Left ventricle myocardium inferior (tissue), 1 donor: ENCODE measurements around the gene SYT13. TPM values are rescaled to one million over a fixed set of nuclear protein-coding genes. Genes with fewer than 3 reads are reported as not detected.

Experiments
- DNase-seq: peaks from one replicate; pipeline ENCODE4 v3.0.0-alpha.2; 2020
- H3K27ac ChIP-seq: fragments of 200-600 bp; replicated peaks from 2 replicates; pipeline ENCODE4 v1.8.0; 2021
- H3K27me3 ChIP-seq: fragments of 200-600 bp; 2 replicates; pipeline ENCODE4 v1.8.0; 2021; ENCODE audit warnings: low read depth
- H3K36me3 ChIP-seq: fragments of 200-600 bp; 2 replicates; pipeline ENCODE4 v1.8.0; 2021
- H3K4me1 ChIP-seq: fragments of 200-600 bp; 2 replicates; pipeline ENCODE4 v1.8.0; 2021
- H3K4me3 ChIP-seq: fragments of 200-600 bp; 2 replicates; pipeline ENCODE4 v1.8.0; 2021; ENCODE audit warnings: mild to moderate bottlenecking, moderate library complexity
- H3K9me3 ChIP-seq: fragments of 200-600 bp; replicated peaks from 2 replicates; pipeline ENCODE4 v1.8.0; 2021
- intact Hi-C: fragments of 100-400 bp; cut with micrococcal nuclease; formaldehyde crosslinking; loops from one replicate; pipeline ENCODE4 v1.11.0; 2022
- total RNA-seq: library from RNA; stranded (reverse); fragmentation: NEBNext Ultra II Directional; extraction: Animal tissue kit (Norgen Biotek cat#: 25700); gene quantifications from one replicate; pipeline ENCODE4 v1.2.1, GENCODE V29; 2021
- TF ChIP-seq, protein P1 (sequence below): fragments of 200-600 bp; IDR thresholded peaks from 2 replicates; pipeline ENCODE4 v1.8.0; 2021; ENCODE audit warnings: antibody characterized with exemption, mild to moderate bottlenecking, borderline replicate concordance
- donor health status: DM: no; HTN: yes; CAD: no; lungs with severe emphysema.

Gene SYT13
- total RNA-seq, 1 donor from 2014 or later: 5.9 TPM

DNA sequence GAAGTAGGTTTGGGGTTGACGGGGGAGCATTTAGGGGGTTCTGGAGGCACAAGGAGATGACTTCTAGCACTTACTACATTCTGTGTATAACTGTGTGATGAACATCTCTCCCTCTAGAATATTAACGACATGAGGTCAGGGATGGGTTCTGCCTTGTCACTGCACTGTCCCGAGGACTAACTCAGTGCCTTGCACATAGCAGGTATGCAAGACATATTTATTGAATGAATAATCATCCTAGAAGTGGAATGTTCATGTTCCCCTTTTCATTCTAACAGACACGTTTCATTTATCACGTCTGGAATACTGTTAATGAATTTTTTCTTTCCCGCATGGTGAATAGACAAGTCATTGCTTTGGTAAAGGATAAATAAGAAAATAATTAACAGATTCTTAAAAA is 12.6 kb downstream of the SYT13 start:
- Histone ChIP-seq H3K27me3 (peaks cover 72% of the 10 kb centered on the region), H3K36me3 (no peaks in the 10 kb centered on the region), H3K4me1 (no peaks in the 10 kb centered on the region), H3K27ac (no peak overlapping the region), H3K4me3 (no peak overlapping the region), H3K9me3 (no peaks in the 10 kb centered on the region)
- intact Hi-C loops: no loop called here
- TF ChIP-seq, protein P1, sequence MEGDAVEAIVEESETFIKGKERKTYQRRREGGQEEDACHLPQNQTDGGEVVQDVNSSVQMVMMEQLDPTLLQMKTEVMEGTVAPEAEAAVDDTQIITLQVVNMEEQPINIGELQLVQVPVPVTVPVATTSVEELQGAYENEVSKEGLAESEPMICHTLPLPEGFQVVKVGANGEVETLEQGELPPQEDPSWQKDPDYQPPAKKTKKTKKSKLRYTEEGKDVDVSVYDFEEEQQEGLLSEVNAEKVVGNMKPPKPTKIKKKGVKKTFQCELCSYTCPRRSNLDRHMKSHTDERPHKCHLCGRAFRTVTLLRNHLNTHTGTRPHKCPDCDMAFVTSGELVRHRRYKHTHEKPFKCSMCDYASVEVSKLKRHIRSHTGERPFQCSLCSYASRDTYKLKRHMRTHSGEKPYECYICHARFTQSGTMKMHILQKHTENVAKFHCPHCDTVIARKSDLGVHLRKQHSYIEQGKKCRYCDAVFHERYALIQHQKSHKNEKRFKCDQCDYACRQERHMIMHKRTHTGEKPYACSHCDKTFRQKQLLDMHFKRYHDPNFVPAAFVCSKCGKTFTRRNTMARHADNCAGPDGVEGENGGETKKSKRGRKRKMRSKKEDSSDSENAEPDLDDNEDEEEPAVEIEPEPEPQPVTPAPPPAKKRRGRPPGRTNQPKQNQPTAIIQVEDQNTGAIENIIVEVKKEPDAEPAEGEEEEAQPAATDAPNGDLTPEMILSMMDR: no peak
- DNase-seq: no peak

GRCh38 chr11:45272701-45273100 is 13.4 kb downstream of the SYT13 start:
- H3K9me3 ChIP-seq: no peaks in the 10 kb centered on the region
- peaks cover 2% of the 10 kb centered on the region for H3K4me1 ChIP-seq
- no peak overlapping the region for H3K4me3 ChIP-seq
- no peaks in the 10 kb centered on the region for H3K36me3 ChIP-seq
- no peak overlapping the region for H3K27ac ChIP-seq
- DNase-seq: no peak
- H3K27me3 ChIP-seq: peaks cover 72% of the 10 kb centered on the region
- intact Hi-C loops: no loop called here
- TF ChIP-seq, protein P1: no peak

DNA sequence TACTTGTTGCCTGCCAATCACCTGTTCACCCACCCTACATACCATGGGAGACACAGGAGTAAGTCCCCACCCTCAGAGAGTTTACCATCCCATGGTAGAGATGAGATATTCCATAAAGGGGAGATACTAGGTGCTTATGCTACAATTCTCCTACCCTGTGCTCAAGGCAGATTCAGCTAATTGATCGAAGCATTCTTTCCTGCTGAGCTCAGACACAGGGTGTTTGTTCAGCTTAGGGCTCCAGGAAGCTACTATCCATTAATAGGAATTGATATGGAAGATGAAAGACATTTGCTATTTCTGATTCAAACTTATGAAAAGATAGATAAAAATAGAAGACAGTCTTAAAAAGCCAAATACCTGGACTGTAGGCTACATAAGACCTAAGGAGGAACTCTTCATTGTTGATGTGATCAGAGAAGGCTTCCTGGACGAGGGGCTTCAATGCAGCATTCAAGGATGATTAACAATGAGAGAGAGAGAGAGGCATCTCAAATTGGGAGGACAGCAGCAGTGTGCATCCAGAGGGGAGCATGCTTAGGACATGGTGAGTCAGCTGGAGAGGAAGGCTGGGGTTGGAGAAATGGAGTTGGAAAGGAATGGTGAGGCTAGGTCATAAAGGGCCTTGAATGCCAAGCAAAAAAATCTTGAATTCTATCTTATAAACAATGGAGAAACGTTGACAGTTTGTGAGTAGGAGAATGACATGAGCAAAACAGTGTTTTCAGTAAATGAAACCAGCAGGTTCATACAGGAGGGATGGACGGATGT is 15.0 kb downstream of the SYT13 start:
- Histone ChIP-seq H3K9me3 (no peaks in the 10 kb centered on the region), H3K27me3 (peaks cover 75% of the 10 kb centered on the region), H3K4me1 (peaks cover 10% of the 10 kb centered on the region), H3K36me3 (no peaks in the 10 kb centered on the region), H3K4me3 (no peak overlapping the region), H3K27ac (no peak overlapping the region)
- intact Hi-C loops: no loop called here
- TF ChIP-seq, protein P1: no peak
- no peak for DNase-seq

DNA sequence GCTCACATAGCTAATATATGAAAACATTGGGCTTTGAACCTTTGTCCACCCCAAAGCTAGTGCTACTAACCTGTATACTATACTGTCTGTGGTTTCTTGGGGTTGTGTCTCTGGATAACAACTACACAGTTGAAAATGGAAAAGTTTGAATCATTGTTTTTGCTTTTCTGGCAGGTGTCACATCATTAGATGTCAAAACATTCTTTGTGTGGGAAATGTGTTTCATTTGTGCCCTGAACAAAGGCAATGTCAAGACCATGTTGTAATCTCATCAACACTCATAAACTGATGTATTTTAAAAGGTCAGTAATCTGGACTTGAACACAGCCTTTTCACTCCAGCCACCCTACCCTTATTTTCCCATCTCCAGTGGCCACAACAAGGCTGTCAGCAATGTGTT is 16.5 kb downstream of the SYT13 start:
- Histone ChIP-seq H3K4me3 (no peak overlapping the region), H3K27me3 (peaks cover 75% of the 10 kb centered on the region), H3K4me1 (peaks cover 10% of the 10 kb centered on the region), H3K27ac (no peak overlapping the region), H3K36me3 (no peaks in the 10 kb centered on the region), H3K9me3 (no peaks in the 10 kb centered on the region)
- intact Hi-C loops: no loop called here
- DNase-seq: no peak
- TF ChIP-seq, protein P1: no peak

DNA sequence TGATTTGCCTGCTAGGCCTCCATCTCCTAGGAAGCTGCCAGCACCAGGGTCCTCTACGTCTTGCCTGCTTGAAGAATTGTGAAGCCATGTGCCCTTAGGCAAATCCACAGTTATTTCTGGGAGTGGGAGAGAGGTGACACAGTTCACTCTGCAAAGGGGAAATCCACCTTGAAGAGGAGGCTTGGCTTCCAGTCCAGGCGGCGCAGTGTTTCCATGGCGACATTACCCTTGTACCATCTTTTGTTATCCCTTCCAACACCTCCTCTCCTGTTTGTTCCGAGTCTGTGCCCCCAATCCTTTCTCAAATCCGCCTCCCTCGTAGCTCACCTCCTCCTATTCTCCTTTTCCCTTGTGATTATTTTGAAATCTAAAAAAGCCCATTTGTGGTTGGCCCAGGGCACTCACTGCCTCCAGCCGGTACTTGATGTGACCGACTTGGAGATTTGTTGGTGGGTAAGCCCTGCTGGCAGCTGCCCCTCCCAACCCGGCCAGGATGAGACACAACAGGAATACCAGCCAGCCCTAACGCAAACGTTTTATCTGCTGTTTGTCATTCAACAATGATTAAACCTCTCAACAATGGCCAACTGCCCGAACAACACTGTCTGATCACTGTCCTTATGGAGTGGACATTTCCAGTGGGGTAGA is 18.4 kb downstream of the SYT13 start:
- intact Hi-C loops: no loop called here
- DNase-seq: no peak
- Histone ChIP-seq H3K4me3 (no peak overlapping the region), H3K36me3 (no peaks in the 10 kb centered on the region), H3K27me3 (peaks cover 83% of the 10 kb centered on the region), H3K4me1 (peaks cover 10% of the 10 kb centered on the region), H3K27ac (no peak overlapping the region), H3K9me3 (no peaks in the 10 kb centered on the region)
- TF ChIP-seq, protein P1: no peak
